GM12892 (cell line): Measurements from ENCODE around the gene ANKRD55.

ENCODE experiments used
- POLR2A ChIP-seq: IDR thresholded peaks from 2 replicates; pipeline ENCODE4 v1.6.1; 2011; ENCODE audit warnings: low read depth, low read length, control low read depth
- POLR2AphosphoS5 ChIP-seq: IDR thresholded peaks from 2 replicates; pipeline ENCODE4 v1.6.1; 2011; ENCODE audit warnings: low read depth, low read length, control low read depth

GRCh38 chr5:56161927-56162326 lies 71.2 kb downstream of the ANKRD55 start:
- TF ChIP-seq POLR2A: no peak
- TF ChIP-seq POLR2AphosphoS5: no peak
